ENCODE data around the gene APOL3.

GRCh38 chr22:36152088-36152487 is 8.5 kb downstream of the APOL3 start:
- TF ChIP-seq CTCF (IDR thresholded peaks at IDR 0.05 in 2 of 3, conservative IDR thresholded peaks at IDR 0.05 in 1 of 3; ENCODE audit: control insufficient read depth in 2 of 3, extremely low read depth in 1 of 3, insufficient read depth in 1 of 3, low read depth in 3 of 3, low read length in 3 of 3), result no peak
- TF ChIP-seq SIX5 (IDR thresholded peaks at IDR 0.05; ENCODE audit: low read depth, low read length, severe bottlenecking), result no peak
- no peak for TF ChIP-seq EP300 (IDR thresholded peaks at IDR 0.05; ENCODE audit: borderline replicate concordance in 1 of 2, control insufficient read depth in 1 of 2, low read depth in 2 of 2, low read length in 2 of 2)
- no peak for TF ChIP-seq JUND (IDR thresholded peaks at IDR 0.05; ENCODE audit: low read depth, low read length)
